Activated CD4-positive, alpha-beta memory T cell treated with anti-CD3 and anti-CD28 coated beads for 36 hours (primary cell): ENCODE results near the gene TRIM71. TPM values are rescaled to one million over a fixed set of nuclear protein-coding genes. Genes with fewer than 3 reads are reported as not detected.
"Not testable (repeated sequence)": the region's sequence is repeated elsewhere in the genome, so short reads cannot be mapped to it uniquely, and the experiment has no call there.

Source experiments
- CTCF ChIA-PET: fragments of 350-600 bp; sonication (Branson Sonifier 250); formaldehyde crosslinking; loops from one replicate; lab custom pipeline; 2021; ENCODE audit warnings: antibody characterized with exemption, inconsistent platforms; lab: Charles Lee
- POLR2A ChIA-PET: fragments of 350-600 bp; sonication (Branson Sonifier 250); formaldehyde crosslinking; loops from one replicate; lab custom pipeline; 2021; ENCODE audit warnings: antibody characterized with exemption; lab: Charles Lee
- DNase-seq: peaks from one replicate; pipeline ENCODE4 v3.0.0-alpha.2; 2020
- H3K27ac Mint-ChIP-seq: one replicate; pipeline ENCODE4 v1.8.0; 2021; ENCODE audit warnings: mixed read lengths
- H3K27me3 Mint-ChIP-seq: one replicate; pipeline ENCODE4 v1.8.0; 2021; ENCODE audit warnings: mixed read lengths
- H3K36me3 Mint-ChIP-seq: one replicate; pipeline ENCODE4 v1.8.0; 2021; ENCODE audit warnings: mixed read lengths
- H3K4me1 Mint-ChIP-seq: one replicate; pipeline ENCODE4 v1.8.0; 2021; ENCODE audit warnings: low read depth, mixed read lengths
- H3K4me3 Mint-ChIP-seq: one replicate; pipeline ENCODE4 v1.8.0; 2021; ENCODE audit warnings: mild to moderate bottlenecking, mixed read lengths
- H3K9me3 Mint-ChIP-seq: one replicate; pipeline ENCODE4 v1.8.0; 2021; ENCODE audit warnings: mixed read lengths
- intact Hi-C: fragments of 100-400 bp; cut with micrococcal nuclease; formaldehyde crosslinking; loops from one replicate; pipeline ENCODE4 v1.15.1; 2023
- total RNA-seq, 2 experiments: library from RNA; stranded (reverse); gene quantifications; one replicate each; pipeline ENCODE4 v1.2.3, GENCODE V29; 2021

The TRIM71 gene
- under 1 TPM; 0.02 TPM for total RNA-seq

DNA sequence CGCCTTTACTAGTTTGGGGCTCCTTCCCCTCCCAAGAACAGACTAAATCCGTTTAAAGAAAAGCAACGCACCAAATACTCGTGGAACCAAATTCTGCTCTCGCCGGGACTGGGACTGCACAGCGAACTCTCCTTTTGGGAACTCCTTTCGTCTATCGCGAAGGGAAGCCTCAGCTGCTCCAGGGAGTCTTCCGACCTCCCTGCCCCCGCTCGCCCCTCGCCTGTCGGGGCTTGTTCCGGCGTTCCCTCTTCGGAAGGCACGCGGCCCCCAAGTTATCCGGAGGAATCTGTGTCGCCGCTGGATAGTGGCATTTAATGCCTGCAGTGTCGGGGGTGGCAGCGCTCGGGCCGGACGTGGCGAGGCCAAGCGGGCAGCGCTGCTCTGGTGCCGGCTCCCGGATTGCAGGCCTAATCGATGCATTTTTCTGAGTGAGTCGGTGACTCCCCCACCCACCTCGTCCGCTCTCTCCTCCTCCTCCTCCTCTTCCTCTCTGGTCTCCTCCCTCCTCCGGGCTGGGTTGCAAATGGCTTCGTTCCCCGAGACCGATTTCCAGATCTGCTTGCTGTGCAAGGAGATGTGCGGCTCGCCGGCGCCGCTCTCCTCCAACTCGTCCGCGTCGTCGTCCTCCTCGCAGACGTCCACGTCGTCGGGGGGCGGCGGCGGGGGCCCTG lies at the start of gene TRIM71:
Gene TRIM71 (plus strand): TSS at position 440 of the 671 bp plus-strand sequence. CDS start 84 bp downstream, at position 524.
- Mint-ChIP-seq H3K9me3 (no peaks in the 10 kb centered on the region), H3K27me3 (peaks cover 49% of the 10 kb centered on the region), H3K27ac (no peak within 1 kb of the TSS), H3K4me1 (peaks cover 25% of the 10 kb centered on the region), H3K4me3 (peak within 1 kb of the TSS; percentile 62), H3K36me3 (no peaks in the 10 kb centered on the region)
- POLR2A ChIA-PET, result no interaction called here
- intact Hi-C loops, result loop anchor here (5.0 kb wide), 2 partner anchors 35 to 65 kb away; no protein-coding TSS in a partner anchor
- CTCF ChIA-PET, result interaction anchor here (1.0 kb wide), 1 partner anchor 70 kb away, joined by 3 read pairs; no protein-coding TSS in a partner anchor
- peak; percentile 43 for DNase-seq

GRCh38 chr3:32778389-32778788 lies 39.4 kb upstream of the TRIM71 start:
- Mint-ChIP-seq H3K4me1 (peaks cover 10% of the 10 kb centered on the region), H3K9me3 (no peaks in the 10 kb centered on the region), H3K27me3 (peaks cover 13% of the 10 kb centered on the region), H3K36me3 (peaks cover 9% of the 10 kb centered on the region), H3K4me3 (no peak overlapping the region), H3K27ac (no peak overlapping the region)
- DNase-seq, result peak; percentile 48
- ChIA-PET CTCF (no interaction called here), POLR2A (interaction anchor here (0.7 kb wide), 1 partner anchor 579 kb away, joined by 3 read pairs; no protein-coding TSS in a partner anchor)
- intact Hi-C loops, result no loop called here

- POLR2A ChIA-PET, result interaction anchor here (0.5 kb wide), 1 partner anchor 766 kb away, joined by 7 read pairs; no protein-coding TSS in a partner anchor
These were observed 37.6 kb upstream of the TRIM71 start for GRCh38 chr3:32780071-32780734.

DNA sequence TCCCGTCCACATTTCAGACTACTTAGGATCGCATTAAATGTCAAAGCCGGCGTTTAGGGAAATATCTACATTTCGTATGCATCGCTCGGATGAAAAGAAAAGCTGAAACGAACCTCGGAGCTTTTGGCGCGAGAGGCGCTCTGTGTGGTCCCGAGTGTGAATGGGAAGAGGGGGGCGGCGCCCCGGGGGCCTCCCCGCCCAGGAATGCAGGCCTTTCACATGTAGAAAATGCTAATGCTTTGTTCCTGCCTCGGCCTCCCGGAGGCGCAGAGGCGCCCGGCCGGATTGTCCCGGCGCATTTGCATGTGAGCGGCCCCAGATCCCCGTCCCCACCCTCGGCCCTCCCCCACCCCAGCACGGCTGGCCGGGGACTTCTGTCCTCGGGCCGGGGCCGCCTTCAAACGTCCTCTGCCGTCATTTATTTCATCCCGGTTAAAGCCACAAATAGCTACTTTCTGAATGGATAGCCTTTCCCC lies 37.0 kb upstream of the TRIM71 start:
- peak; percentile 20 for DNase-seq
- Mint-ChIP-seq H3K4me3 (peak overlapping the region; percentile 83), H3K36me3 (peaks cover 2% of the 10 kb centered on the region), H3K27me3 (peaks cover 13% of the 10 kb centered on the region), H3K4me1 (peaks cover 10% of the 10 kb centered on the region), H3K9me3 (no peaks in the 10 kb centered on the region), H3K27ac (no peak overlapping the region)
- intact Hi-C loops, result loop anchor here (1.0 to 5.0 kb wide), 5 partner anchors 37 to 270 kb away; partner anchors contain the start of genes CNOT10 and TRIM71
- ChIA-PET CTCF (interaction anchor here (0.7 to 2.0 kb wide), 3 partner anchors 9 to 1006 kb away, joined by 3 to 8 read pairs (median 6); no protein-coding TSS in a partner anchor), POLR2A (interaction anchor here (0.5 kb wide), 1 partner anchor 765 kb away, joined by 7 read pairs; no protein-coding TSS in a partner anchor)

More at GRCh38 chr3:32780071-32780734, 37.6 kb upstream of the TRIM71 start:
- Mint-ChIP-seq H3K9me3 (no peaks in the 10 kb centered on the region), H3K4me1 (peaks cover 10% of the 10 kb centered on the region), H3K27me3 (peaks cover 13% of the 10 kb centered on the region), H3K27ac (no peak overlapping the region), H3K4me3 (peak overlapping the region; percentile 83), H3K36me3 (peaks cover 2% of the 10 kb centered on the region)
- CTCF ChIA-PET, result interaction anchor here (0.7 to 2.0 kb wide), 3 partner anchors 9 to 1007 kb away, joined by 3 to 8 read pairs (median 6); no protein-coding TSS in a partner anchor
- intact Hi-C loops, result loop anchor here (5.0 kb wide), 2 partner anchors 37 to 93 kb away; partner anchors contain the start of genes CNOT10 and TRIM71
- no peak for DNase-seq

DNA sequence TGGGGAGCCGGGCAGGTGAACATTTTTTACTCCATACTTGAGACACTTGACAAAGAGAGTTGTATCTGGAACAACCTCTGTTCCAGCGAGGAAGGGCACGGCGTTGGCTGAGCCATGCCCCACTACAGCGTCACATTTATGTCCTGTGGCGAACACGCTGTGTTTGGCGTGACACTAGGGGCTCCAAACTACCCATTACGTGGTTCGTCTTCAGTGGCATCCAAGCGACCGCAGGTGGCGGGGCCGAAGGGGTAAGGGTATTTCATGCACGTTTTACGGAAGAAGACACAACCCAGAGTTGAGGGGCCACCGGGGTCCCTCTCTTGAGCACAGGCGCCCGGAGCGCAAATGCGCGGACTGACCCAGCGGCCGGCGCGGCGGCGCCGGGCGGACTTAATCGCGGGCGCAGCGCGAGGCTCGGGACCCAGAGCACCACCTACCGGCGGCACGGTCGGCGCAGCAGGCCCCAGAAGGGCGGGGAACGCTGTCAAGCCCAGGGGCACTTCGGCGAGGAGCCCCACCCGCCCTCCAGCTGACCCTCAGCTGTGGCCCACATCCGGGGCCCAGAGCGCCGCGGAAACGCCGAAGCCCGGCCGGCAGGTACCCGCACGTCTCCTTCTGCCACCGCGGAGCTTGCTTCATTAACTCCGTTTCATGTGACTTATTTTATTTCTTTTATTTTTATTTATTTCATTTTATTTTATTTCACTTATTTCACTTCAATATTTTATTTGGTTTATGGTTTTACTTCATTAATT lies 36.4 kb upstream of the TRIM71 start:
- peaks cover 13% of the 10 kb centered on the region for H3K27me3 Mint-ChIP-seq
- intact Hi-C loops, result loop anchor here (1.0 to 5.0 kb wide), 5 partner anchors 36 to 271 kb away; partner anchors contain the start of genes CNOT10 and TRIM71
- no peaks in the 10 kb centered on the region for H3K36me3 Mint-ChIP-seq
- ChIA-PET CTCF (interaction anchor here (0.5 to 2.0 kb wide), 10 partner anchors 8 to 1006 kb away, joined by 3 to 9 read pairs (median 6); no protein-coding TSS in a partner anchor), POLR2A (no interaction called here)
- H3K9me3 Mint-ChIP-seq, result no peaks in the 10 kb centered on the region
- no peak overlapping the region for H3K27ac Mint-ChIP-seq
- H3K4me3 Mint-ChIP-seq, result peak overlapping the region; percentile 83
- H3K4me1 Mint-ChIP-seq, result peaks cover 10% of the 10 kb centered on the region
- peak; percentile 80 for DNase-seq

DNA sequence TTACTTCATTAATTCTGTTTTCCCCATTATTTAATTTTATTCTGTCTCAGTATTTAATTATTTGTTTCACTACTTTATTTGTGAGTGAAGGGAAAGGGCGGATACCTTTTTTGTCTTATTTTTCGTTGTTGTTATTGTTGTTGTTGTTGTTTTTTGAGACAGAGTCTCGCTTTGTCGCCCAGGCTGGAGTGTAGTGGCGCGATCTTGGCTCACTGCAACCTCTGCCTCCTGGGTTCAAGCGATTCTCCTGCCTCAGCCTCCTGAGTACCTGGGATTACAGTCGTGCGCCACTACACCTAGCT lies 35.9 kb upstream of the TRIM71 start:
- H3K9me3 Mint-ChIP-seq, POLR2A ChIA-PET, H3K27ac Mint-ChIP-seq, H3K4me1 Mint-ChIP-seq, H3K36me3 Mint-ChIP-seq, H3K4me3 Mint-ChIP-seq, DNase-seq: not testable (repeated sequence)
- H3K27me3 Mint-ChIP-seq, result peaks cover 13% of the 10 kb centered on the region
- CTCF ChIA-PET, result interaction anchor here (0.5 to 2.0 kb wide), 8 partner anchors 9 to 131 kb away, joined by 3 to 9 read pairs (median 6); no protein-coding TSS in a partner anchor
- intact Hi-C loops, result loop anchor here (1.0 to 5.0 kb wide), 5 partner anchors 35 to 272 kb away; partner anchors contain the start of genes CNOT10 and TRIM71

DNA sequence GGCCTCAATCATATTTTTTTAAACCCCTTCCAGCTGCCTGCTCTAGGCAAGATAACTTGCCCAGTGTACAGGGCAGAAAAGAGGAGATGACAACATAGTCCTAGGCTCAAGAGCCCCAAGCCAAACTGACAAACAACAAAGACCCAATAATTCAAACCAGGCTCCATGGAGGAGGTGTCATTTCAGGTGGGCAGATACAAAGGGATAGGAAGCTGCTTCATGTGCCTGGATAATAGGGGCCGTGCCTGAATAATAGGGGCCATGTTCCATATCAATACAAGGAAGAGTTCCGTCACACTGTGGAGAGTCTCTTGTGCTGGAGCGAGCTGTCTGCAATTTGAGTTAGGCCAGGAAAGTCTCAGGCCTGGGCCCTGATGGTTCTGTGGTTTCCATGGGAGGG lies 35.4 kb upstream of the TRIM71 start:
- DNase-seq, result no peak
- intact Hi-C loops, result loop anchor here (5.0 kb wide), 2 partner anchors 35 to 95 kb away; partner anchors contain the start of genes CNOT10 and TRIM71
- no peak overlapping the region for H3K27ac Mint-ChIP-seq
- no peaks in the 10 kb centered on the region for H3K36me3 Mint-ChIP-seq
- H3K9me3 Mint-ChIP-seq, result no peaks in the 10 kb centered on the region
- ChIA-PET CTCF (interaction anchor here (1.4 to 2.0 kb wide), 4 partner anchors 9 to 121 kb away, joined by 6 to 9 read pairs (median 6); no protein-coding TSS in a partner anchor), POLR2A (no interaction called here)
- H3K27me3 Mint-ChIP-seq, result peaks cover 13% of the 10 kb centered on the region
- H3K4me3 Mint-ChIP-seq, result no peak overlapping the region
- peaks cover 10% of the 10 kb centered on the region for H3K4me1 Mint-ChIP-seq

DNA sequence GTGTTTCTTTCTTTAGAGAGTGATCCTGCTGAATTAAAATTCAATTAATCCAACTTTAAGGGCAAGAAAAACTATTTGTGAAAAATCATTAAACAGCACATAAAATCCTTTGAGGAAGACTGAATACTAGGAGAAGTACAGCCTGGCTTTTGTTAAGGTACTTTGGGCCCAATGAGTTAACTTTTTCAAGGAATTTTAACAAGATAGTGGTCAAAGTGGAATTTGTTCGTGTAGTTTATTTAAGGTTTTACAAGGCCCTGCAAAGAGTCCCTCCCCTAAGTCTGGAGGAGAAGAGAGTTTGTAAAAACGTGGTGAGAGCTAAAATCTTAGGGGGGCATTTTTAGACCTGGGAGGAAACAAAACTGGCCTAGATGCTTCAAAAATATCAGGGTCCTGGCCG lies 26.0 kb upstream of the TRIM71 start:
- no peak for DNase-seq
- Mint-ChIP-seq H3K9me3 (no peaks in the 10 kb centered on the region), H3K4me3 (no peak overlapping the region), H3K4me1 (no peaks in the 10 kb centered on the region), H3K27ac (no peak overlapping the region), H3K36me3 (no peaks in the 10 kb centered on the region), H3K27me3 (no peaks in the 10 kb centered on the region)
- CTCF ChIA-PET, result interaction anchor here (1.4 kb wide), 1 partner anchor 10 kb away, joined by 9 read pairs; no protein-coding TSS in a partner anchor
- intact Hi-C loops, result no loop called here
- POLR2A ChIA-PET, result no interaction called here

- Mint-ChIP-seq H3K36me3 (no peaks in the 10 kb centered on the region), H3K9me3 (no peaks in the 10 kb centered on the region), H3K27ac (no peak overlapping the region), H3K4me3 (no peak overlapping the region), H3K27me3 (no peaks in the 10 kb centered on the region), H3K4me1 (no peaks in the 10 kb centered on the region)
- ChIA-PET CTCF (interaction anchor here (1.4 kb wide), 1 partner anchor 13 kb away, joined by 6 read pairs; no protein-coding TSS in a partner anchor), POLR2A (no interaction called here)
- intact Hi-C loops, result no loop called here
- DNase-seq, result no peak
These were observed 23.1 kb upstream of the TRIM71 start for GRCh38 chr3:32794487-32795308.

DNA sequence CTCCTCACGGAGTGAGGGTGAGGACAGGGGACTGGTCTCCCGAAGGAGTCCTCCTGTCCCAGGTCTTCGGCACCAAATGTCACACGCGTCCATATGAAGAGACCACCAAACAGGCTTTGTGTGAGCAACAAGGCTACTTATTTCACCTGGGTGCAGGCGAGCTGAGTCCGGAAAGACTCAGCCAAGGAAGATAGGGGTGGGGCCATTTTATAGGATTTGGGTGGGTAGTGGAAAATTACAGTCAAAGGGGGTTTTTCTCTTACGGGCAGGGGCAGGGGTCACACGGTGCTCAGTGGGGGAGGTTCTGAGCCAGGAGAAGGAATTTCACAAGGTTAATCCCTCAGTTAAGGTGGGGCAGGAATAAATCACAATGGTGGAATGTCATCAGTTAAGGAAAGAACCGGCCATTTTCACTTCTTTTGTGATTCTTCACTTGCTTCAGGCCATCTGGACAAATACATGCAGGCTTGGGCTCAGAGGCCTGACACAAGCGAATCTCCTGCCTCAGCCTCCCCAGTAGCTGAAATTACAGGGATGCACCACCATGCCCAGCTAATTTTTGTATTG lies 21.3 kb upstream of the TRIM71 start:
- DNase-seq, CTCF ChIA-PET, H3K4me1 Mint-ChIP-seq, H3K27me3 Mint-ChIP-seq, H3K36me3 Mint-ChIP-seq, H3K4me3 Mint-ChIP-seq, H3K27ac Mint-ChIP-seq, intact Hi-C loops, POLR2A ChIA-PET, H3K9me3 Mint-ChIP-seq: not testable (repeated sequence)
